Tibial nerve (tissue), 4 donors: ENCODE measurements around the gene TTC16.

Experiments used
- EP300 ChIP-seq, 2 donors: sonication (generic); formaldehyde crosslinking; IDR thresholded peaks; one replicate each; pipeline ENCODE4 v1.6.1; 2017; ENCODE audit warnings: antibody characterized with exemption in 2 of 2, mild to moderate bottlenecking in 1 of 2
- POLR2A ChIP-seq, 2 donors: fragments of 450-650 bp; IDR thresholded peaks; one replicate each; pipeline ENCODE4 v1.6.1; 2017; ENCODE audit warnings: antibody characterized with exemption in 2 of 2, mild to moderate bottlenecking in 2 of 2, moderate library complexity in 2 of 2
- TF ChIP-seq, protein P1 (sequence below), 5 experiments: fragments of 200-600 bp in 3 of 5; fragments of 450-650 bp in 2 of 5; sonication (generic) in 3 of 5; IDR thresholded peaks; one replicate each; pipeline ENCODE4 v1.5.1; 2016 to 2019; ENCODE audit warnings: antibody characterized with exemption in 5 of 5, mild to moderate bottlenecking in 3 of 5, moderate library complexity in 2 of 5

GRCh38 chr9:127723013-127723412 lies 7.1 kb downstream of the TTC16 start:
- no peak for TF ChIP-seq POLR2A (IDR thresholded peaks at IDR 0.05)
- TF ChIP-seq, protein P1, sequence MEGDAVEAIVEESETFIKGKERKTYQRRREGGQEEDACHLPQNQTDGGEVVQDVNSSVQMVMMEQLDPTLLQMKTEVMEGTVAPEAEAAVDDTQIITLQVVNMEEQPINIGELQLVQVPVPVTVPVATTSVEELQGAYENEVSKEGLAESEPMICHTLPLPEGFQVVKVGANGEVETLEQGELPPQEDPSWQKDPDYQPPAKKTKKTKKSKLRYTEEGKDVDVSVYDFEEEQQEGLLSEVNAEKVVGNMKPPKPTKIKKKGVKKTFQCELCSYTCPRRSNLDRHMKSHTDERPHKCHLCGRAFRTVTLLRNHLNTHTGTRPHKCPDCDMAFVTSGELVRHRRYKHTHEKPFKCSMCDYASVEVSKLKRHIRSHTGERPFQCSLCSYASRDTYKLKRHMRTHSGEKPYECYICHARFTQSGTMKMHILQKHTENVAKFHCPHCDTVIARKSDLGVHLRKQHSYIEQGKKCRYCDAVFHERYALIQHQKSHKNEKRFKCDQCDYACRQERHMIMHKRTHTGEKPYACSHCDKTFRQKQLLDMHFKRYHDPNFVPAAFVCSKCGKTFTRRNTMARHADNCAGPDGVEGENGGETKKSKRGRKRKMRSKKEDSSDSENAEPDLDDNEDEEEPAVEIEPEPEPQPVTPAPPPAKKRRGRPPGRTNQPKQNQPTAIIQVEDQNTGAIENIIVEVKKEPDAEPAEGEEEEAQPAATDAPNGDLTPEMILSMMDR (IDR thresholded peaks at IDR 0.05), result no peak
- no peak for TF ChIP-seq EP300 (IDR thresholded peaks at IDR 0.05)
